ENCODE results near the gene ASPG. TPM values are rescaled to one million over a fixed set of nuclear protein-coding genes. Genes with fewer than 3 reads are reported as not detected.

Gene ASPG
- total RNA-seq, 1 experiment from 2014 or later: not detected

DNA sequence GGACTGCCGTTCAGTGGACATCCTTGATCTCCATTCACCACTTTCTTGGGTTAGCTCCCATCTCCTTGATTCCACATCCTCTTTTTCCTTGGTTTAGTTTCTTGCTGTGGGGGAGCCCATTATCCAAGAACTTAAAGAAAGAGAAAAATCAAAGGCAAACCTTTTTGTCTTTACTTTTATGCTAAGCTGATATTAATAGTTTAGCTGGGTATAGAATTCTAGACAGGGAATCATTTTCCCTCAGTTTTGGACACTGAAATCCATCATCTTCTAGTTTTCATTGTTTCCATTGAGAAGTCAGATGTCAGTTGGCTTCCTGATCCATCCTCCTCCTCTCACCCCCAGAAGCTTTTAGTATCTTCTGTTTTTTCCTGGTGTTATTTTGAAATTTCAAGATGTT is 44.1 kb downstream of the ASPG start:
- H3K4me1 ChIP-seq (ENCODE audit: control insufficient read depth, insufficient read depth, low read length): no peaks in the 10 kb centered on the region
- BruUV-seq (replicated peaks): no TSS peak
- no peaks in the 10 kb centered on the region for H3K36me3 ChIP-seq (ENCODE audit: control insufficient read depth, insufficient read depth, low read length)
- intact Hi-C loops (cut with micrococcal nuclease; ENCODE audit: unreplicated experiment): no loop called here
- no peak overlapping the region for H3K27ac ChIP-seq (ENCODE audit: low read length)
- TF ChIP-seq, protein P1, sequence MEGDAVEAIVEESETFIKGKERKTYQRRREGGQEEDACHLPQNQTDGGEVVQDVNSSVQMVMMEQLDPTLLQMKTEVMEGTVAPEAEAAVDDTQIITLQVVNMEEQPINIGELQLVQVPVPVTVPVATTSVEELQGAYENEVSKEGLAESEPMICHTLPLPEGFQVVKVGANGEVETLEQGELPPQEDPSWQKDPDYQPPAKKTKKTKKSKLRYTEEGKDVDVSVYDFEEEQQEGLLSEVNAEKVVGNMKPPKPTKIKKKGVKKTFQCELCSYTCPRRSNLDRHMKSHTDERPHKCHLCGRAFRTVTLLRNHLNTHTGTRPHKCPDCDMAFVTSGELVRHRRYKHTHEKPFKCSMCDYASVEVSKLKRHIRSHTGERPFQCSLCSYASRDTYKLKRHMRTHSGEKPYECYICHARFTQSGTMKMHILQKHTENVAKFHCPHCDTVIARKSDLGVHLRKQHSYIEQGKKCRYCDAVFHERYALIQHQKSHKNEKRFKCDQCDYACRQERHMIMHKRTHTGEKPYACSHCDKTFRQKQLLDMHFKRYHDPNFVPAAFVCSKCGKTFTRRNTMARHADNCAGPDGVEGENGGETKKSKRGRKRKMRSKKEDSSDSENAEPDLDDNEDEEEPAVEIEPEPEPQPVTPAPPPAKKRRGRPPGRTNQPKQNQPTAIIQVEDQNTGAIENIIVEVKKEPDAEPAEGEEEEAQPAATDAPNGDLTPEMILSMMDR (IDR thresholded peaks at IDR 0.05): no peak
- TF ChIP-seq, protein P2, sequence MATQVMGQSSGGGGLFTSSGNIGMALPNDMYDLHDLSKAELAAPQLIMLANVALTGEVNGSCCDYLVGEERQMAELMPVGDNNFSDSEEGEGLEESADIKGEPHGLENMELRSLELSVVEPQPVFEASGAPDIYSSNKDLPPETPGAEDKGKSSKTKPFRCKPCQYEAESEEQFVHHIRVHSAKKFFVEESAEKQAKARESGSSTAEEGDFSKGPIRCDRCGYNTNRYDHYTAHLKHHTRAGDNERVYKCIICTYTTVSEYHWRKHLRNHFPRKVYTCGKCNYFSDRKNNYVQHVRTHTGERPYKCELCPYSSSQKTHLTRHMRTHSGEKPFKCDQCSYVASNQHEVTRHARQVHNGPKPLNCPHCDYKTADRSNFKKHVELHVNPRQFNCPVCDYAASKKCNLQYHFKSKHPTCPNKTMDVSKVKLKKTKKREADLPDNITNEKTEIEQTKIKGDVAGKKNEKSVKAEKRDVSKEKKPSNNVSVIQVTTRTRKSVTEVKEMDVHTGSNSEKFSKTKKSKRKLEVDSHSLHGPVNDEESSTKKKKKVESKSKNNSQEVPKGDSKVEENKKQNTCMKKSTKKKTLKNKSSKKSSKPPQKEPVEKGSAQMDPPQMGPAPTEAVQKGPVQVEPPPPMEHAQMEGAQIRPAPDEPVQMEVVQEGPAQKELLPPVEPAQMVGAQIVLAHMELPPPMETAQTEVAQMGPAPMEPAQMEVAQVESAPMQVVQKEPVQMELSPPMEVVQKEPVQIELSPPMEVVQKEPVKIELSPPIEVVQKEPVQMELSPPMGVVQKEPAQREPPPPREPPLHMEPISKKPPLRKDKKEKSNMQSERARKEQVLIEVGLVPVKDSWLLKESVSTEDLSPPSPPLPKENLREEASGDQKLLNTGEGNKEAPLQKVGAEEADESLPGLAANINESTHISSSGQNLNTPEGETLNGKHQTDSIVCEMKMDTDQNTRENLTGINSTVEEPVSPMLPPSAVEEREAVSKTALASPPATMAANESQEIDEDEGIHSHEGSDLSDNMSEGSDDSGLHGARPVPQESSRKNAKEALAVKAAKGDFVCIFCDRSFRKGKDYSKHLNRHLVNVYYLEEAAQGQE (IDR thresholded peaks at IDR 0.05; ENCODE audit: insufficient read depth in 1 of 2, low read depth in 2 of 2, low read length in 1 of 2): no peak
- no peak for TF ChIP-seq TCF7L2 (IDR thresholded peaks at IDR 0.05; ENCODE audit: low read depth, low read length)
- no peak for TF ChIP-seq SIN3A (IDR thresholded peaks at IDR 0.05; ENCODE audit: borderline replicate concordance, insufficient read depth, low read depth, low read length)
- TF ChIP-seq POLR2AphosphoS5 (IDR thresholded peaks at IDR 0.05; ENCODE audit: low read depth, low read length): no peak
- in situ Hi-C loops (cut with HindIII; ENCODE audit: low pct_unique_long_range_greater_than_20kb, low sequenced_read_pairs): no loop called here
- H3K9me3 ChIP-seq (ENCODE audit: control insufficient read depth, insufficient read depth, low read depth, low read length): peaks cover 4% of the 10 kb centered on the region; the same call in 1 of the 2 replicates
- ATAC-seq (no peak), DNase-seq (ENCODE audit: low read depth, low spot score) (no peak)
- no peaks in the 10 kb centered on the region for H3K27me3 ChIP-seq (ENCODE audit: control insufficient read depth, insufficient read depth, low read length)
- ChIA-PET POLR2A (no interaction called here), CTCF (interaction anchor here (0.5 to 1.0 kb wide), 3 partner anchors 32 to 696 kb away, joined by 3 to 4 read pairs (median 3); no protein-coding TSS in a partner anchor)
- H3K4me3 ChIP-seq (ENCODE audit: low read depth in 2 of 2, low read length in 2 of 2): no peak overlapping the region

DNA sequence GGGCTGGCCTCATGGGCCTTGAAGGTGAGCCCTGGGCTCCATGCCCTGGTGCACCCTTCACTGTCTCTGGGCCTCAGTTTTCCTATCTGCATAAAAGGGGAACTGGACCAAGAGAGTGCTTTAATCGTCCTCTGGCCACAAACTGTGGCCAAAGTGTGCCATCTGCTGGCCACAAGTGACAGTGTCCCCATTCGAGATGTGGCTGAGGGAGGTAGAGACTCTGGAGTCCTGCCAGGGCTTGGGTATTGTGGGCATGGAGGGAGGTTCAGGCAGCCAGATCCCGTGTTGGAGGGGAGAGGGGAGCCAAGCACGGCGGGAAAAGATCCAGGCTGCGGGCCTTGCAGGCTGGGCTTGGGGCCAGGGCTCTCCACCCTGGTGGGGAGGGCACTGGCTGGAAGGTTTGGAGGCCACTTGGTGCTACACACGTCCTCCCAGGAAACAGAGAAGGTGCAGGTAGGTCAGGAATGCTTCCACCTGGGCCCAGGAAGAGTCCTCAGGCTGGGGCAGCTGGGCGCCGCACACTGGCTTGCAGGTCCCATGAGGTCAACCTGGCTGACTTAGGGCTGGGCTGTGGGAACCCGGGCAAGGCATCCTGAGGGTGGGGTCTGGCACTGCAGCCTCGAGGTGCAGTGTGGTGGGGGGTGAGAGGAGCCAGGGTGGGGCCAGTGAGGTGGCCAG is 45.6 kb downstream of the ASPG start:
- Histone ChIP-seq H3K9me3 (ENCODE audit: control insufficient read depth, insufficient read depth, low read depth, low read length) (no peaks in the 10 kb centered on the region; the same call in 1 of the 2 replicates), H3K27me3 (ENCODE audit: control insufficient read depth, insufficient read depth, low read length) (no peaks in the 10 kb centered on the region), H3K4me3 (ENCODE audit: low read depth in 2 of 2, low read length in 2 of 2) (no peak overlapping the region), H3K27ac (ENCODE audit: low read length) (no peak overlapping the region), H3K36me3 (ENCODE audit: control insufficient read depth, insufficient read depth, low read length) (no peaks in the 10 kb centered on the region), H3K4me1 (ENCODE audit: control insufficient read depth, insufficient read depth, low read length) (no peaks in the 10 kb centered on the region)
- ChIA-PET CTCF (no interaction called here), POLR2A (no interaction called here)
- no peak for DNase-seq (ENCODE audit: low read depth, low spot score)
- intact Hi-C loops (cut with micrococcal nuclease; ENCODE audit: unreplicated experiment) (loop anchor here (2.0 to 5.0 kb wide), 2 partner anchors 39 to 52 kb away; no protein-coding TSS in a partner anchor), in situ Hi-C loops (cut with HindIII; ENCODE audit: low pct_unique_long_range_greater_than_20kb, low sequenced_read_pairs) (no loop called here)
- no TSS peak for BruUV-seq (replicated peaks)
- TF ChIP-seq, protein P2 (IDR thresholded peaks at IDR 0.05; ENCODE audit: insufficient read depth in 1 of 2, low read depth in 2 of 2, low read length in 1 of 2): no peak
- no peak for TF ChIP-seq POLR2AphosphoS5 (IDR thresholded peaks at IDR 0.05; ENCODE audit: low read depth, low read length)
- TF ChIP-seq, protein P1 (IDR thresholded peaks at IDR 0.05): peak; percentile 78
- TF ChIP-seq TCF7L2 (IDR thresholded peaks at IDR 0.05; ENCODE audit: low read depth, low read length): no peak
- peak; percentile 70; the same call in 1 of the 2 replicates for ATAC-seq

Measured in Panc1 (cell line).